Osteoblast (primary cell): ENCODE results near the gene OR3A2. TPM values are rescaled to one million over a fixed set of nuclear protein-coding genes. Genes with fewer than 3 reads are reported as not detected.
"Not testable (repeated sequence)": the region's sequence is repeated elsewhere in the genome, so short reads cannot be mapped to it uniquely, and the experiment has no call there.

Experiments
- DNase-seq: peaks from one replicate; pipeline ENCODE4 v3.0.0; 2011; ENCODE audit warnings: low spot score, mixed read lengths; ENCODE audit not compliant: insufficient read length; ENCODE audit errors: missing footprints
- H2AFZ ChIP-seq: 2 replicates; pipeline ENCODE4 v1.6.0; 2011; ENCODE audit warnings: mild to moderate bottlenecking, low read length
- H3K27ac ChIP-seq: 2 replicates; pipeline ENCODE4 v1.5.1; 2011; ENCODE audit warnings: mild to moderate bottlenecking, low read depth, low read length, moderate library complexity
- H3K27me3 ChIP-seq: 2 replicates; pipeline ENCODE4 v1.6.0; 2012; ENCODE audit warnings: mild to moderate bottlenecking, control low read depth, inconsistent platforms, low read length, moderate library complexity; ENCODE audit not compliant: insufficient read depth
- H3K36me3 ChIP-seq: 2 replicates; pipeline ENCODE4 v1.5.1; 2011; ENCODE audit warnings: mild to moderate bottlenecking, low read length, control low read depth, moderate library complexity; ENCODE audit not compliant: insufficient read depth
- H3K4me1 ChIP-seq: 2 replicates; pipeline ENCODE4 v1.5.1; 2011; ENCODE audit warnings: mild to moderate bottlenecking, low read length, control low read depth, moderate library complexity; ENCODE audit not compliant: insufficient read depth
- H3K4me2 ChIP-seq: 2 replicates; pipeline ENCODE4 v1.6.0; 2011; ENCODE audit warnings: mild to moderate bottlenecking, low read length; ENCODE audit not compliant: insufficient read depth
- H3K4me3 ChIP-seq: fragments of 200-600 bp; sonication (generic); 3 replicates; pipeline ENCODE4 v1.5.1; 2012; ENCODE audit warnings: mild to moderate bottlenecking, low read length, inconsistent platforms; ENCODE audit not compliant: insufficient read depth
- H3K79me2 ChIP-seq: 2 replicates; pipeline ENCODE4 v1.6.0; 2012; ENCODE audit warnings: mild to moderate bottlenecking, low read length, control low read depth, inconsistent platforms; ENCODE audit not compliant: insufficient read depth
- H3K9me3 ChIP-seq: 2 replicates; pipeline ENCODE4 v1.5.1; 2011; ENCODE audit warnings: low read depth, low read length, control low read depth
- H4K20me1 ChIP-seq: 2 replicates; pipeline ENCODE4 v1.6.0; 2012; ENCODE audit warnings: mild to moderate bottlenecking, low read length, control low read depth; ENCODE audit not compliant: insufficient read depth
- CTCF ChIP-seq: IDR thresholded peaks from 2 replicates; pipeline ENCODE4 v1.5.1; 2011; ENCODE audit warnings: mild to moderate bottlenecking, low read depth, low read length, moderate library complexity; ENCODE audit errors: extremely low read depth
- total RNA-seq: library from RNA; depleted of rRNA; stranded (reverse); fragments of >200 nt; gene quantifications from 2 replicates; pipeline ENCODE4 v1.2.3, GENCODE V29; 2012

The OR3A2 gene
- total RNA-seq, 1 donor = not detected

DNA sequence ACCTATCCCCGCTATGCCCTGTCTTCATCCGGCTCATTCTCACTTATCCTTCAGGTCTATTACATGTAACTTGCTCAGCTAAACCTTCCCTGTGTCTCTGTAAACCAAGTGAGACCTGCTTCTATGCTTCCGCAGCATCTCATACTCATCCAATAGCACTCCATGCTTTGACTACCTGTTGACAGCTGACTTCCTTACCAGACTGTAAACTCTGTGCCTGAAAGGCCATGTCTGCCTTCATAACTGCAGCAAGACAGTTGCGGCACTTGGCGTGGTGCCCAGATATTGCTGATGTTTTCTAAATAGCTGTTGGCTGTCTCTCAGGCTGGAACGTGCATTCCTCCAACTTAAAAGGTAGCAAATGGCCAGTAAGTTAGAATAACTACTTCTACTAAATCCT, 13.9 kb upstream of the OR3A2 start:
- no peaks in the 10 kb centered on the region for H3K79me2 ChIP-seq
- H3K27ac ChIP-seq = no peak overlapping the region
- H3K4me1 ChIP-seq = no peaks in the 10 kb centered on the region
- no peaks in the 10 kb centered on the region for H3K9me3 ChIP-seq
- DNase-seq = no peak
- no peaks in the 10 kb centered on the region for H3K36me3 ChIP-seq
- H4K20me1 ChIP-seq = no peaks in the 10 kb centered on the region
- no peaks in the 10 kb centered on the region for H3K27me3 ChIP-seq
- no peak for TF ChIP-seq CTCF
- no peak overlapping the region for H3K4me3 ChIP-seq
- no peak overlapping the region for H2AFZ ChIP-seq
- H3K4me2 ChIP-seq = no peak overlapping the region

- Histone ChIP-seq H3K4me3 (no peak within 1 kb of the TSS), H3K4me2 (no peak within 1 kb of the TSS), H3K4me1 (no peaks in the 10 kb centered on the region), H3K27ac (no peak within 1 kb of the TSS), H3K36me3 (no peaks in the 10 kb centered on the region), H3K27me3 (no peaks in the 10 kb centered on the region), H3K9me3 (no peaks in the 10 kb centered on the region), H2AFZ (no peak within 1 kb of the TSS), H4K20me1 (no peaks in the 10 kb centered on the region), H3K79me2 (no peaks in the 10 kb centered on the region)
- DNase-seq = no peak
- no peak for TF ChIP-seq CTCF
Measured at GRCh38 chr17:3398310-3398709, 12.2 kb upstream of the OR3A2 start, which contains the start of gene OR1E1. Gene OR1E1 (minus strand): TSS chr17:3398410. CDS start chr17:3398410, 0 bp downstream.

DNA sequence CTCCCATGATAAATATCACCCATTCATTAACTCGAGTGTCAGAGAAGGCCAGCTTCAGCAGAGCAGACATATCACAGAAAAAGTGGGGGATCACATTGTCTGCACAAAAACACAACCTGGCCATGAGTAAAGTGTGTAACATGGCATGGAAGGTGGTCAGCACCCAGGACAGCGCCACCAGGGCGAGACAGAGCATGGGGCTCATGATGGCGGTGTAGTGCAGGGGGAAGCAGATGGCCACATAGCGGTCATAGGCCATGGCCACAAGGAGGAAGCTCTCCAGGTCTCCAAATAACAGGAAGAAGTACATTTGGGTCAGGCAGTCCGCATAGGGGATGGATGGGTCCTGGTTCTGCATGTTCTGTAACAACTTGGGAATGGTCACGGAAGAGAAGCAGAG, 11.7 kb upstream of the OR3A2 start:
- H3K27me3 ChIP-seq, H3K9me3 ChIP-seq, H3K79me2 ChIP-seq, DNase-seq, H3K4me1 ChIP-seq, H2AFZ ChIP-seq, H3K27ac ChIP-seq, H4K20me1 ChIP-seq, H3K4me2 ChIP-seq, H3K36me3 ChIP-seq, H3K4me3 ChIP-seq: not testable (repeated sequence)

DNA sequence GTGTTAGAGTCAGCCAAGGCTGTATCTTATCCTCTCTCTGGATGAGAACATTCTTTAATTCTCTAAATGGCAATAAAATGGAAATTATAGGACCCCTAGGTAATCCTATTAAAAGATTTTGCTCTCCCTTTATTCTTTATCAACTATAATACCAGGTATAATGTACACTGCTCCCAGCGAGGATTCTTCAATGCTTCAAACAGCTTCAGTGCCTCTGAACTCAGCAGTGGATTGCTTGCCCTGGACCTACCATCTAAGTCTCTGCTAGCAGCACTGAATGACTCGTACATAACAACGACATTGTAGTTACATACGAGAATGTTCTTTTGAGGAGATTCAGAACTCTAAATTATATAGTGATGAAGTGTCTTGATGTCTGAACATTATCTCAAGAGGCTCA, 3.7 kb upstream of the OR3A2 start:
- no peak overlapping the region for H3K27ac ChIP-seq
- TF ChIP-seq CTCF = no peak
- no peaks in the 10 kb centered on the region for H3K27me3 ChIP-seq
- H3K36me3 ChIP-seq = no peaks in the 10 kb centered on the region
- no peaks in the 10 kb centered on the region for H3K79me2 ChIP-seq
- H3K4me3 ChIP-seq = no peak overlapping the region
- peak; percentile 54 for DNase-seq
- H3K4me2 ChIP-seq = no peak overlapping the region
- no peaks in the 10 kb centered on the region for H3K4me1 ChIP-seq
- no peaks in the 10 kb centered on the region for H3K9me3 ChIP-seq
- H4K20me1 ChIP-seq = no peaks in the 10 kb centered on the region
- H2AFZ ChIP-seq = no peak overlapping the region
